HG02981 (cell line): ENCODE results near the gene COL25A1.

Experiments used
- ATAC-seq: cut with Tn5 transposase; IDR thresholded peaks from one replicate; pipeline ENCODE4 v1.9.1; 2021; ENCODE audit warnings: mild to moderate bottlenecking, moderate library complexity; ENCODE audit not compliant: unreplicated experiment

Gene COL25A1

DNA sequence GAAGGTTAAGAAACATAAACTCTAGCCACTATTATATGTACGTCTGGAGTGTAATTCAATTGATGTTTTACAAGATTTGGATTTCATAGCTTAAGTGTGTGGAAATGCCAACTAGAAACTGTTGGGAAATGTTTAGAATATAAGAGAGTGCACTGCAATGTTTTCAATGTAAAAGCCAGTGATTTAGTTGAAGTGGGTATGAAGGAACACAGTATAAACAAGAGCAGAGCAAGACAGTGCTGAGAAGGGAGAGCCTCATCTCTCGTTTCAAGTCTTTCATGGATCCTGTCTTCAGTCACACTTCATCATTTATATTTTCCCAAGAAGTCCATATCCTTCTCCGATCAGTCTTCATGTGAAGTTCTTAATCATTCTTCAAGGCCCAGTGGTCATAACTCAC lies 375.7 kb downstream of the COL25A1 start:
- no peak for ATAC-seq

DNA sequence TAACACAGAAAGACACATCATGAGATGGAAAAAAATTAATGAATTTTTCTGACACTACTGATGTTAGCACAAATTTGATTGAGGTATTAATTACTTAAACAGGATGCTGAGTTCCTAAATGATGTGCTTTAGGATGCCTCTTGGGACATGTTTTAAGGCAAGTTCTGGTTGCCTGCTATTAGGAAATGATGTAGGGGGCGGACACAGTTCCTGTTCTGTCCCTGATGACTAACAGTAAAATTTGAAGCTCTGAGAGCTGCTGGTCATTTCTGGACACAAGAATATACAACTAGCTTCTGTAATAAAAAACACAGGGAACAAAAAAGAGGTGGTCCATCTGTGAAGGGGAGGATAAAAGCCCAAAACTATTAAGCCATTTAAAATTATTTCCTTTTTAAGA lies 376.4 kb downstream of the COL25A1 start:
- ATAC-seq, result no peak

DNA sequence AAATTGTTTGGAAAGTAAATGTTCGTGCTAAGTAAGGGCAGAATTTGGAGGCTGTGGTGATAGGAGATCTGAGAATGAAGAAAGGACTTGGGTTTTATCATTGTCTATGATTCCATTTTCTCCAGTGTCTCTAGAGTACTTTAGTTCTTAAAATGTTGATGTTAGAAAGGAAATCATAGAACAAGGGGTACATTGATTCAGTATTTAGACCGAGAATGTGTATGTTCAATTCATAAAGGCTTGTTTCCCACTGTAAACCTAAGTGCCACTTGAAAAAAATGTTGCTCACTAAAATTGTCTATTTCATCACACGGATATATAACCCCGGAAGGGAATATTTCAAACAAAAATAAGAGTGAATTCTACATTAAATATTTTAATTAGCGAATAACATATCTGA lies 380.3 kb downstream of the COL25A1 start:
- ATAC-seq, result no peak

DNA sequence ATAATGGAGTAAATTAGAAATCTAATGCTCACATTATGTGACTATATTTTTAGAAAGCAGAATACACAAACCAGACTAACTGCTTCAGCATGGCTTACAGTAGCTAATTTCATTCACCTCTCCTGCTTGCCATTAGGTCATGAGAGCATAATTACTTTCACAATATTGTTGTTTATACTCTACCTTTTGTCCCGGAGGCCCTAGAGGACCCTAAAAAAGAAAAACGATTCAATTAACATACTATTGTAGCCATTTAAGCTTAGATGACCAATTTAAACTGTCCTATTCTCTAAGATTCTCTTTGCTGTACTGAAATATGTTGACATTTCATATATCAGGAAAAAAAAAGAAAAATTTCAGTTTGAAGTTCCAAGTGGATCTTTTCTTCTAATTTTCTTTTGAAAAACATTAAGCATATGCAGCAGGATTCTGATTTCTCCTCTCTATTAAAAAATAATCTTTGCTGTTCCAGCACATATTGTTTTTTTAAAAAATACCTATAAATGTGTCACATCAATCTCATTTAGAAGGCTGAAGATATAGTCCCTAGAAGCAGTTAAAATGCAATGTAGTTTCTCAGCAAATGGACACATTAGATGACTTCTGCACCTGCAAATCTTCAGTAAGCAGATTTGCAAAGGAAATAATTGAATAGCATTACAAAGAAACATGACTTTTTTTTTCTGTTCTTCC lies 381.9 kb downstream of the COL25A1 start:
- no peak for ATAC-seq

DNA sequence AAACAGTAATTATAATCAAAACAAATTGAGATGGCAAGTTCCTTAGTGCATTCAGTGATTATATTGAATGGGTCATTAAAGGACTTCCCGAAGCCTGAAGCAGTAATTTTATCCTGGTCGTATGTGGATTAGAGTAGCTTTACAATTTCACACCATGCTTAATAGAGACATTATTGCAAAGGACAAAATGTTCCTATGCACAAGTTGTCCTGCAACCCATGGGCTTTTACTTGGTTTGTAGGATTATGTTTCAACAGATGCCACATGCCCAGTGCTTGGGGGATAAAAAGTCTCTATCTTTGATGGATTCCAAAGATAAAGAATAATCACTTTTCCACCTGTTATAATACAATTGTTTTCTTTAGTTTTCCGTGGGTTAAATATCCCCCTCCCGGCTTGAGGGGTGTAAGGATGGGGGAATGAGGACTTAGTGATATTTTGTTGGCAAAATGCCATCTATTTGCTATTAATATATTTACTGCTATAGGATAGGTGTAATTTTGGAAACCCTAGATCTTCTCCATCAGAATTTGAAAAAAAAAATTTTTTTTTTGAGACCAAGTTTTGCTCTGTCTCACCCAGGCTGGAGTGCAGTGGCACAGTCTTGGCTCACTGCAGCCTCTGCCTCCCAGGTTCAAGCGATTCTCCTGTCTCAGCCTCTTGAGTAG lies 383.1 kb downstream of the COL25A1 start:
- ATAC-seq, result no peak

DNA sequence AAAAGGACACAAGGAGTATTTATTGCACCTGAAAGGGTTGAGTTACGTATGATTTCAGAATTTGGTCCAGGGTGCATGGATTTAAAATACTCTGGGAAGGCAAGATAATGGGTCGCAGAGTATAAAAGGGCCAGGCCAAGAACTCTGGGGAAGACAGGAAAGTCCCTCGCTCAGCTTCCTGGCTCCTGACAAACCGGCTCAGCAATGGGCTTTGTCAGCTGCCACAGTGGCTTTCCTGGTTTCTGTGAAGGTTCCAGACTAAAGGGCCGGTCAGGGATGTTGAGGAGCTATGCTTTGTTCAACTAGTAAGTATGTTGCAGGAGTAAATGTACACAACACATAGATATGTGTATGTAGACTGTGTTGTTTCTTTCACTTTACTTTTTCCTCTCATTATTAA lies 385.2 kb downstream of the COL25A1 start:
- ATAC-seq, result no peak

DNA sequence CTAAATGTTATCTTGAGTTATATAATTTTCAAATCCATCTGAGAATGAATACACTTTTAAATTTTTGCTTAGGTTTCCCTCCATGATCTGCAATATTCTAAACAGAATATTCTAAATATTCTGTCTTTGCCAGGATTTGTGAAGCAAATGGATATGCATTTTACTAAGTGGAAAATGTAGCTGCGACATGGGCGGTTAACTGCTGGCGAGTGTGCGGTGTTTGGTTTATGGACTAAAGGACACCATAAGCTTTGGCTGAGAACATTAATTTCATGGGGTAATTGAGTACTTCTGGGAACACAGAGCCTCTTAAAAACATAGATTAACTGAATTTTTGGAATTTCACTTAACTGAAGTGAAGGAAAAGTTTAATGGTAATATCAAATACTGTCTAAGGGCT lies 385.8 kb downstream of the COL25A1 start:
- no peak for ATAC-seq

DNA sequence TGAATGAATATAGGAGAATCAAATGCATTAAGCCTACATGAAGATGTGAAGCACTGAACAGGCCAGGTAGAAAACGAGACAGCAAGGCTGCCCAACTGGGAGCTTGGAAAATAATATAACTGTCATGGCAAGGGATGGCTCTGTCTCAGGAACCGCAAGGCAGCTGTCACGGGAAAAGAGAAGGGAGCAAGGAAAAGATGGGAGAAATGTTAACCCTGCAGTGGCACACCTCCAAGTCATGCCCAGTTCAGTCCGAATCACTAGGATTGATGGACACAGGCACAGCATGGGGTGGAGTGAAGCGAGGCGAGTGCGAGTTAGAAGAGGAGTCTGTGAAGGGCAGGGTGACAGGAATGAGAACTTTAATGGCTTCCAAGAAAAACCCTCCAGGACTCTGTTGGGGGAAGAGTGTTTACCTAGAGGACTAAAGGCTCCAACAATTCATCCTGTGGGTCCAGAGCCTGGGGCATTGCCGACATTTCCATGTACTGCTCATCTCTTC lies 395.5 kb downstream of the COL25A1 start:
- ATAC-seq, result no peak

DNA sequence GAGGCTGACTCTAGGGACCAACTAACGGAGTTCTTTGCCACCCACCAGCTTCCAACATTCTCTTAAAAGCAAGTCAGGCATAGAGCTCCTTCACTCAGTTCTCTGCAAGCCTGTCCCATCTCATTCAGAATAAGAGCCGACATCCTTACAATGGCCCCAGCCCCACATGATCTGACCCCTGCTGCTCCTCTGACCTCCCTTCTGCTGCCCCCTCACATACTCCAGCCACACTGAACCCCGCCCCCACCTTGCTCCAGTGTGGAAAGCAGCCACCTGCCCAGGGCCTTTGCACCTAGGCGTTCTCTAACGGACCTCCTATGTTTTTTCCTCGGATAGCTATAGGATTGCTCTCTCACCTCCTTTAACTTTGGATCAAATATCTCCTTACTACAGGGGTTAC lies 396.5 kb downstream of the COL25A1 start:
- ATAC-seq, result no peak

DNA sequence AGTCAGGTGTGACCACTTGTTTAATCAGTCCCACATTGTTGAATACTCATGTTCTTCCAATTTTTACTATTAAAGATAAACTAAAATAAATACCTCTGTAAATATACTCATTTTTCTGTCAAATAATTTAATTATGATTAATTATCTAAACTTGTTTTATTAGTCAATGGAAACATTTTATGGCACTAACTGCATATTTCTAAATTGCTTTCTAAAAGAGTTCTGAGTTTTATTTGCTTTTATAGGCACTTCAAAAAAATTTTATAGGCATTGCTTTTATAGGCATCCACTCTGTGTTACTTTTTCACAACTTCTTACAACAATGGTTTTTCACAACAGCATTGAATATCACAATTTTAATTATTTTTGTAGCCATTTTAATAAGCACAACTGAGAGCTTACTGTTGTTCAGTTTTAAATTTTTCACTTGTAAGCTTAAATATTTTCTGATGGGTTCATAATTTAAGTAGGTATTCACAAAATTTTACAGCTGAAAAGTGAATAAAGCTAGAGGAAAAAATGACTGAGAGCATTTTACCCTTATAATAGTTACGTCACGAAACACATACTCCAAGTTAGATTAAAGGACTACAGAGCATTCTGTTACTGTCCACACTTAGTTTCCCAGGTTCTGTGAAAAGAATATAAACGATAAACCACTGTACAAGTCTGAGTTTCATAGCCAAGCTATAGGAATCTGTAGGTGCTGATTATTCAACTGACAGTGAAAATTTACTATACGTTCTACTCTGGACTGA lies 398.8 kb downstream of the COL25A1 start:
- ATAC-seq, result no peak

DNA sequence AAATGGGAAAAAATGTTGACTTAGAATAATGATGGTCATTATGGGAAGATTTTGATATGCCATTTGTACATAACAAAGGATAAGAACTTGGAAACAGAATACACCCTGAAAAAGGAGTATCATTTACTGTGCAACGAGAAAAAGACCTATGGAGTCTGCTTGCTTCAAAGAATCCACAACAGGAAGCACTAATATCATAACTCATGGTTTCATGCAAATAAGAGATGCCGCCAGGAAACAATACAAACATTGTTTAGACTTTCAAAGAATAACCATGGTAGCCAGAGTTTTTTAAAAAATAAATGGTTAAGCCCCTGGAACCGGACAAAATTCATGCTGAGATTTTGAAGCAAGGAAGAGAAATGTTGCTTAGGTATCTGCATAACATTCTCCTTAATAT lies 399.7 kb downstream of the COL25A1 start:
- ATAC-seq, result peak; percentile 88

DNA sequence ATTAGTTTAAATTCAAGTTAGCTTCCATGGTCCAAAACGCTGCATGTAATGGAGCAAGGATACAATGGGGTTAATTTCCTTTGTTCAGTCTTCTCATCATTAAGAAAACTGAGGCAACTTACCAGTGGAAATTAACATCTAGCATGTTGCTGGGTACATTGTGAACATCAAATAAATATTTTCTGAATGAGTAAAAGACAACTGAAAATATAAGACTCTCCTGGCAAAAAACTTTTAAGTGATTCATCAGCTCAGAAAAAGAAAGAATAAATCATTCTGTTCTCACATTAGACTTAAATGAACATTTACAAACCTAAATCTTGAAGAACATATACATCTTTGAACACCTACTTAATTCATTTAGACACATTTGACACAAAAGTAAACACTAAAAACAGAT lies 401.2 kb downstream of the COL25A1 start:
- no peak for ATAC-seq

DNA sequence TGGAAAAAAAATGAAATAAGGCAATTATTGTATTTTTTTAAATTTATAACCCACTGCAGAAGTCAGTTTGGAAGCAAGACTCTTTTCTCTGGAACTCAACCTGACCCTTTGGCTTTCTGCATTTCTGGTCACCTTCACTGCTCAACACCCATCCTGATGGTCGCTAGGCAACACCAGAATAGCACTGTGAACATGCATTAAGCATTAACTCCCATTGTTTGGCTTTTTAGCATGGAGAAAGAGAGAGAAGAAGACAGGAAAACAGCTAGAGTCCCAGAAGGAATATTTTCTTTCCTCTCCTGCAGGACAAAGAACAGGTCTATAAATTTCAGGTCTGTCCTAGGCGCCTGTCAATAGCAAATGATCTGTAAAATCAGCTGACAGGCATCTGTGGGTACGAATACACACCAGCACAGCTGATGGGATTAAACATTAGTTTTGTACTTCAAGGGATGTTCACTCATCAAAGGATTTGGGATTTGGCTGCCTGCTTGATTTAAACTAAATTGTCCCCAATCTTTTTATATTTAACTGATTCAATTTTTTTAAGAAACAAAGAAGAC lies 402.4 kb downstream of the COL25A1 start:
- no peak for ATAC-seq

DNA sequence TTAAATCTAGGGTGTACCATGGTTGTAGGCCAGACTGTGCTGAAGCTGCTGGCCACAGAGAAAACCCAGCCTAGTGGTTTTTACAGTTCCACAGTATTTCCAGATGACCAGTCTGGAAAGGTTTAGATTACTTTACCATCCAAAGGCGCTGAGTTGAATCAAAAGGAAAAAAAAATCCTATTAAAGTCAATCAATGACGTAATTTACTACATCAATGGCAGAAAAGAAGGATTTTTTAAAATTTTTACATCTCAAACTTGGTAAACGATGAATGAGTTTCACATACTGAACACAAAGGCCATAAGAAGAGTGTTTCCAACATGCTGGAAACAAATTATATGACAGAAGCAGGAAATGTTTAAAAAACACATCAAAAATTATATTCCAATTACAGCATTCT lies 409.0 kb downstream of the COL25A1 start:
- no peak for ATAC-seq

DNA sequence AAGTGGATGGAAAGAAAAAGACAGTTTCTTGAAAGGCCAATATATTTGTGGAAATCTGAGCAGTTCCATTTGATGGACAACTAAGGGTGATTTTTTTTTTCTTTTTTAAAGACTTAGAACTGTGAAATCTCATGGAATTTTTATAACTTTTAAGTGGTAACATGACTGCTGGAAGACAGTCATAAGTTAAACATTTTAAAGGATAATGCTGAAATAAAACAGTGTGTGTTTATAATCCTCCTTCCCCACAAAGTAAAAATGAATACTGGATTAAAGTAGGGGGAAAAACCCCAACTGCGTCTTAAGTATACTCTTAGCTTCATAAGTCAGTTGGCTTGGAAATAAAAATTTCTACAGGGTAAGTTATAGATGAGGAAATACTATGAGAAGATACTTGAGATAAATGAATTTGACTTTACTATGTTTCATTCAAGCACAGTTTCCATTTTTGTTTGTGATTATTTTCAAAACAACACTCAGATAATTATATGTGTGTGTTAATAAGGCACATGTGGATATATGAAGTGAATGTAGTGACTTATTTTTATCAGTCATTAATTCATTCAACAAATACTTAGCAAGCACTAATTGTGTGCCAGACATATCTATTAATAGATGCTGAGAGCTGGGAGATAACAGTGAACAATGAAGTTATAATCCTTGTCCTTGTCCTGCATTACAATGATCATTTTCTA lies 410.4 kb downstream of the COL25A1 start:
- ATAC-seq, result no peak

DNA sequence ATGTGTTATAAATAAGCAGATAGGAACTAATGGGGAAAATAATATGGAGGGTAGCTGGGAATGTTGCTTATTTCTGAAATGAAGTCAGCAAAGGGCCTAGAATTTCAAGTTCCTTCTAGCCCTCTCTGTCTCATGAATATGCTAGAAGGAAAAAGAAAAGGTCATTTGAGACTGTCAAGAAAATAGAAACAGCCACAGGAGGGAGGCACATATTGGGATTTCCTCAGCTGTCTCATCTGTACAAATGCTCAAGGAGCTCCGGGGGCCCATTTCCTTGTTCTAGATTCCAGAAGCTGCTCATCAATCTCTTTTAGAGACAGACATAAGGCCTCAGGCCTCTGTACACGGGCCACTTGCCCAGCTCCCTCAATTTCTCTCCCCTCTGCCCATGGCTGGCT lies 412.0 kb downstream of the COL25A1 start:
- no peak for ATAC-seq

DNA sequence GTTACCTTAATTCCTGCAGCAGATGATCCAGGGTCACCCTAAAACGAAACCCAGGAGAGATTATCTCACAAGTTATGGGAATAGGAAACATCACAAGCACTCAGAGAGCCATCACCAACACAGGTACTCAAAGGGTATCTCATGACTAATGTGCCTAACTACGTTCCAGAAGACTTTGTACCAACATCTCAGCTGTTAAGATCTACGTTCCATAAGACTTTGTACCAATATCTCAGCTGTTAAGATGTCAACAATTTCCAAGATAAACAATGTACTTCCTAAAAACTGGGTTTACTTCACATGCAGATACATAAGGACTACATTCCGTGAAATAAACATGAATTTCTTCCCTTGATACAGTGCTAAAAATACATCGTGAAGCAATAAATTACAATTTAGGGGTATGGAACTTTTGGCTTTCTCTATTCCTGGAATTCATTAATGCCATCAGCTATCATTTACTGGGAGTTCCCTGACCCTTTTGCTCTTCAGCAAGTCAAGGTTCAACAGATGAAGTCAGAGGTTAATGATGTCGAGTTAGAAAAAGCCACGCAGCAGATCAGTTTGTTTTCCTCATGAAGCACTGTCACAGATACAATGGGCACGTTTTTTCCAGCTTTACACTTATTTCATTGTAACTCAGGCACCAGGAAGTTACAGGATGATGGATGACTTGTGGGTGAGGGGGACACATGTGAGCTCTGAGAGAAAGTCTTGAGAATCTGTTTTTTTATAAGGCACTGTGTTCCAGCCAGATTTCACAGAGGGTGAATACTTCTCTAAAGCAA lies 412.6 kb downstream of the COL25A1 start:
- no peak for ATAC-seq

DNA sequence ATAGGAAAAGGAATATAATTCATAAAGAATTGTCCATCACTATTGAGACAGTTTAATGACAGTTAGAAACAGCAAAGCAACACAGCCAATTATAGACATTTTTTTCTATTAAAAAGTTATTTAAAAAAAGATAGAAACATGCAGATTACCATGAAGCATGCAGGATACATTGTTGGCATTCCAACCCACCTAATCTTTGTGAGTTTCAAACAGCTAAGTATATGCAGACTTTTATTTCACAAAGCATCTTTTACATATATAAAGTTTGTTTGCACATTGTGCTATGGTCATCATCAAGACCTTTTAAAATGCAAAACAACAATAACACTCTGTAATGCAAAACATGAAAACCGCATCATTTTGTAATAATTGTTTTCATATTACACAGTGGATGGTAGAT lies 413.7 kb downstream of the COL25A1 start:
- no peak for ATAC-seq

DNA sequence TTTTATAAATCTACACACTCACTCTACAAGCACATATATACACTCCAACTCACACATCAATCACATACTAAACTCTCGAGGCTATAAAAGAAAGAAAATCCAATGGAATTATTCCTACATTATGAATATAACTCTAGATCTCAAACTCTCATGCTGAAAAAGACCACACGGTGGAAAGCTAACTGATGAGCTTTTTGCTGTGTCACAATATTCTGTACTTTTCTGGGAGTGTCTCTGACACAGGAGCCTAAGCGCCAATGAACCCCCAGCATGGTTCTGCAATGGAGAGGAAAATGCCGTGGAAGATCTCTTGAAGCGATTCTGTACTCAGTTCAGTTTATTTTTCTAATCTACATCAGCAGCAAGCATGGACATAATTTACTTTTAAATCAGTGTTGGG lies 415.4 kb downstream of the COL25A1 start:
- ATAC-seq, result no peak

DNA sequence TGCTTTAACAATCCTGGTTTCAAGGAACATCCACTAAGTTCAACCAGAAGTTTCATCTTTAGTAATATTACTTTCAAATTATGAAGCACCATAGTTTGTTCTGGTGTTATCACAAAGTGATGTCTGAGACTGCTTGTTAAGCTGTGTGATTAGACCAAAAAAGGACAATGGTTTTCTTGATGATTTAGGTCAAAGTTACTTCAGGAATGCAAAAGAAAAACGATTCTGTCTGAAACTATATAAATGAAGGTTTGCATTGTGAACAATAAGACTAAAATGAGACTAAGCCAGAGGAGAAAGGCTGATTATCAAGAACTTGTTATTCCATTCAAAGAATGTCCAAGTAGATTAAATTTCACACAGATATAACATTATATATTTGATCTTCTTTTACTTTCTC lies 417.2 kb downstream of the COL25A1 start:
- ATAC-seq, result no peak
